Activated T-helper 9 cell treated with anti-CD3 and anti-CD28 coated beads, Interleukin-2, amount 50 U/mL, for 16 hours (primary cell): Measurements from ENCODE around the gene CLN3.
"Not testable (repeated sequence)": the region's sequence is repeated elsewhere in the genome, so short reads cannot be mapped to it uniquely, and the experiment has no call there.

Source experiments
- DNase-seq: peaks from one replicate; pipeline ENCODE4 v3.0.0-alpha.2; 2020; ENCODE audit warnings: low read depth

The CLN3 gene

DNA sequence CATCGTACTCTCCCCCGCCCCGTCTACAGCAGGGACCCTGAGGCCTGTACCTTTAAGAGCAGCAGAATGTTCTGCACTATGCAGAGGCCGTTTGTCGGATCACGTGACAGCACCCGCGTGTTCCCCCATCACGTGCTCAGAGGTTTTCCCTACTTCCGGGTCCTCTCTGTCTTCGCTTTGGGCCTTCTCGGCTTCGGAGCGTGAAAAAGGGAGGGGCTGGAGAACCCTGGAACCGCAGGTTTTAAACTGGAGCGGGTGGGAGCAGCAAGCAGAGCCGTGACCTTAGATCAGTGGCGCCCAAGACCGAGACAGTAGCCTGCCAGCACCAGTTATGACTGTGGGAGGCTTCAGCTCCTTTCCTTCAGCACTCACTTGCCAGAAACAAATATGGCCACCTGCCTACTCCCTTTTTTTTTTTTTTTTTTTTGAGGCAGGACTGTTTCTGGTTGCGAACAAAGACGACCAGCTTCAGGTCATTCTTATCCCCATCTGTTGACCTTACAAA is at the start of gene CLN3:
TSS of gene CLN3 (minus strand) at position 105 of the 505 bp plus-strand sequence. CDS start 315 bp downstream, outside the sequence.
- peak; percentile 75 for DNase-seq

DNA sequence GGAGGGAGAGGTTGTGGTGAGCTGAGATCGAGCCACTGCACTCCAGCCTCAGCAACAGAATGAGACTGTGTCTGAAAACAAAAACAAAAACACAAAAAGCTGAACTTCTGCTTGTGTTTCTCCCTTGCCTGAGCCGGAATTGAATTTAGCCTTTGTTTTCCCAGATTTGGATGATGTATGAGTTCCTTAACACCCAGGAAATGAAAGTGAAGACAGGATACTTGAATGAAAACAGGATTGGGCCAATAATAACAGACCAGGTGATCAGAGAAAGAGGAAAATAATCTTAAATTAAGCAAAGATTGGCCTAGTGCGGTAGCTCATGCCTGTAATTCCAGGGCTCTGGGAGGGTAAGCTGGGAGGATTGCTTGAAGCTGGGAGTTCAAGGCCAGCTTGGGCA is 48.5 kb upstream of the CLN3 start:
- DNase-seq, result no peak

DNA sequence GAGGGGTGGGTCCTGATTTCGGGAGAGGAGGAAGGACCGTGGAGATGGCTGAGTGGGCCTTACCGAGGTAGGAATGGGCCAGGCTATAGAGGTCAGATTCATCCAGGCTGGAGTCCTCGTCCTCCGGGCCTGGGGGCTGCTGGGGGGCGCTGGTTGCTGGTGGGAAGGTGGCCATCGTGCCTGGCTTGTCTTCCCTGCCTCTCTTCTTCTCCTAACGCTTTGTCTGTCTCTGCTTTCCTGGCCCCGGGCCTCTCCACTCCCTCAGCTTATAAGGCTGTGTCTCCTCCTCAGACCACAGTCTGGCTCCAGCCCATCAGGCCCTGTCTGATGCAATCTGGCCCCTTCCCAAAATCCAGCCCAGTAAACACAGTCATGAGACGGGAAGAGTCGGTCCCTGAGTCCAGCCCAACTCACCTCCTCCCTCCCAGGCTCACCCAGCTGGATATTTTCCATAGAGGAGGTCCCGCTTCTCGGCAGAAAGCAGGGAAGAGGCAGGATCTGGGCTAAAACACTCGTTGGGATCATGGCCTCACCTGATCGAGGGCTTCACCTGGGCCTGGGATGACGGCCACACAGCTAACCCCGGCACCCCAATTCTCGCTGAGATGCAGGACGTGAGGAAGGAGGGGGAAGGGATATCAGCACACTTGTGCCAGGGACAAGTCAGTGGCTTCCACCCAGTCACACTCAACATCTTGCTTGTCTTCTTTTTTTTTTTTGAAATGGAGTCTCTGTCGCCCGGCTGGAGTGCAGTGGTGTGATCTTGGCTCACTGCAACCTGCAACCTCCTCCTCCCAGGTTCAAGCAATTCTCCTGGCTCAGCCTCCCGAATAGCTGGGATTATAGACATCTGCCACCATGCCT is 47.1 kb upstream of the CLN3 start, which contains the start of gene NUPR1:
TSS of gene NUPR1 (minus strand) at position 242 of the 864 bp plus-strand sequence. CDS start at position 175, 67 bp downstream.
- DNase-seq, result no peak

DNA sequence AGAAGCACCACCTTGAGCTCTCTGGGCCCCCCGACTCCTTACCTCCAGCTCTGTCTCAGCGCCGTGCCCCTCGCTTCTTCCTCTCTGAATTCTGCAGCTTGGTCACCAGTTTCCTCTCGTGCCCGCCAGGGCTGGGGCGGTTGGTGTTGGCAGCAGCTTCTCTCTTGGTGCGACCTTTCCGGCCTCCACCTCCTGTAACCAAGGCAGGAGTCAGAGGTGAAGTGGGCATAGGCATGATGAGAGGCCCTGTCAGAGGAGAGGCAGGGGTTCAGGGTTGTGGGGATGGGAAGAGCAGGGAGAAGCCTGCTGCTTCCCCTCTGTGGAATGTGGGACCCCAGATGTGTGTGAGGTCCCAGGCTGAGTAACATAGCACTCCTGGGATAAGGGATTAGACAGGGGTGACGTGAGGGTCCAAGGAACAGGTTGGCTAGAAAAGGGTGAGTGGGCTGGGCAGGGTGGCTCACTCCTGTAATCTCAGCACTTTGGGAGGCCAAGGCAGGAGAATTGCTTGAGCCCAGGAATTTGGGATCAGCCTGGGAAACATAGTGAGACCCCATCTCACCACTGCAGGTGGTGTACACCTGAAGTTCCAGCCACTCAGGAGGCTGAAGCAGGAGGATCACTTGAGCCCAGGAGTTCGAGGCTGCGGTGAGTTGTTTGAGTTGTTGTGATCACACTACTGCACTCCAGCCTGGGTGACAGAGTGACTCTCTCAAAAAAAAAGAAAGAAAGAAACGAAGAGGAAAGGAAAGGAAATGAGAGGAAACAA is 46.3 kb upstream of the CLN3 start:
- no peak for DNase-seq

DNA sequence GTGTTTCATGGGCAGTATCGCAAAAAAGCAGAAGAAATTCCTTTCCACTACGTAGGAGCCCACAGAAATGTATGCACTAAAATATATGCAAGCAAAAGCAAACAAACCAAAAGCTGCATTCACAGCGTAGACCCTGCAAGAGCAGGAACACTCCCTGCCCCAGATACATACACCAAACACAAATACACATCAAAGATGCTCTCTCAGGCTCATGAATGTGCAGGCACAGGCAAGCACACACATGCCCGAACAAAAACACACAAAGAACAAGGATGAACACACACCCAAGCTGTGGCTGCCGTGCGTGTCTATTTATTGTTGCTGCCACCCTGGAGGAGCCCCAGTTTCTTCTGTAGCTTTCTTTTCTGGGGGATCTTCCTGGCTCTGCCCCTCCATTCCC is 45.2 kb upstream of the CLN3 start:
- no peak for DNase-seq

DNA sequence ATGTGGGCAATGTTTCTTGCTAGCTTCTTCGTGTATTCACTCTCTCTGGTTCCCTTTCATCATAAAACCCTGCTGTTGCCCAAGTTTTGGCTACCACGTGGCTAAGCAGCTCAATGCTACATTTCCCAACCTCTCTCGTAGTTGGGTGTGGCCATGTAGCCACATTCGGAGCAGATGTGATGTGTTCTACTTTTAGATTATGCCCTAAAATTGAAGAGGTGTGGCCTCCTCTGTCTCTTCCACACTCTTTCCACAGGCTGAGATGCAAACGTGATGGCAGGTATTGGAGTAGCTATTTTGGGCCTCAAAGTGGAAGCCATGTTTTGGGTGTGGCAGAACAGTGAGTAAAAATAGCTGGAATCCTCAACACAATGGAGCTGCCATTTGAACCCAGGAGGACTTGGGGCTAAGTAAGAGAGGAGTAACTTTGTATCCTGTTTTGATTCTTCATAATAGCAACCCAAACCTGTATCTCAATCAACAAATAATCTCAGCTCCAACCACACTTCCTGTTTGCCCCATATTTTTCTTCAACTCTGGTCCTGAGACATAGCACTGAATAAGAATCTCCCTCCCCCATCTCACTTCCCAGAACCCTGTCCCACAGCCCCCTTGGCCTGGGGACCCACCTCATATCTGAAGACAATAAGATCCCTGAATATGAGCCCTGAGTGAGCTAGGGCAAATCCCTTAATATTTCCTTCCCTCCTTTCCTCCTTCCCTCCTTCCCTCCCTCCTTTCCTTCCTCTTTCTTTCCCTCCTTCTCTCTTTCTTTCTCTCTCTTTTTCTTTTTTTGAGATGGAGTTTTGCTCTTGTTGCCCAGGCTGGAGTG is 42.9 kb upstream of the CLN3 start:
- no peak for DNase-seq

DNA sequence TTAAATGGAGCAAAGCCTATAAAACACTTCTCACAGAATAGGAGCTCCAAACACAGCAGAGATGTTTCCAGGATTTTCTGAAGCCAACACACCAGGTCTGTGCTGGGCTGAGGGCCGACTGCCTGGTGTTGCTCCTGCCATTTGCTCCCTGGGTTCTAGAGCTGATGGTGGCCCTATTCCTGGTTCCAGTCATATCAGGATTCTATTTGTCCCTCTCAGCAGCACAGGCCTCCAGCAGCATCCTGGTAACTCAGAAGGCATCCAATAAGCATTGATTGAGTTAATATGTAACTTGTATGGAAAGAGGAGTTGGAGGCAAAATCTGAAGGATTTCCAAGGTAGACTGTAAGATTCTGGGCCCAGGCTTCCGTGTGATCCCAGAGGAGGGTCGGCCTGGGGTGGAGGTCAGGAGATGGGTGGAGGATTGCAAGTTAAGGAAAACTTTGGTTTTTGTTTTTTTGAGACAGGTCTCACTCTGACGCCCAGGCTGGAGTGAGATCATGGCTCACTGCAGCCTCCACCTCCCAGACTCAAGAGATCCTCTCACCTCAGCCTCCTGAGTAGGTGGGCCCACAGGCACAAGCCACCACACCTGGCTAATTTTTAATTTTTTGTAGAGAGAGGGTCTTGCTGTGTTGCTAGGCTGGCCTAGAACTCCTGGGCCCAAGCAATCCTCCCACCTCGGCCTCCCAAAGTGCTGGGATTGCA is 41.2 kb upstream of the CLN3 start:
- DNase-seq, result no peak

DNA sequence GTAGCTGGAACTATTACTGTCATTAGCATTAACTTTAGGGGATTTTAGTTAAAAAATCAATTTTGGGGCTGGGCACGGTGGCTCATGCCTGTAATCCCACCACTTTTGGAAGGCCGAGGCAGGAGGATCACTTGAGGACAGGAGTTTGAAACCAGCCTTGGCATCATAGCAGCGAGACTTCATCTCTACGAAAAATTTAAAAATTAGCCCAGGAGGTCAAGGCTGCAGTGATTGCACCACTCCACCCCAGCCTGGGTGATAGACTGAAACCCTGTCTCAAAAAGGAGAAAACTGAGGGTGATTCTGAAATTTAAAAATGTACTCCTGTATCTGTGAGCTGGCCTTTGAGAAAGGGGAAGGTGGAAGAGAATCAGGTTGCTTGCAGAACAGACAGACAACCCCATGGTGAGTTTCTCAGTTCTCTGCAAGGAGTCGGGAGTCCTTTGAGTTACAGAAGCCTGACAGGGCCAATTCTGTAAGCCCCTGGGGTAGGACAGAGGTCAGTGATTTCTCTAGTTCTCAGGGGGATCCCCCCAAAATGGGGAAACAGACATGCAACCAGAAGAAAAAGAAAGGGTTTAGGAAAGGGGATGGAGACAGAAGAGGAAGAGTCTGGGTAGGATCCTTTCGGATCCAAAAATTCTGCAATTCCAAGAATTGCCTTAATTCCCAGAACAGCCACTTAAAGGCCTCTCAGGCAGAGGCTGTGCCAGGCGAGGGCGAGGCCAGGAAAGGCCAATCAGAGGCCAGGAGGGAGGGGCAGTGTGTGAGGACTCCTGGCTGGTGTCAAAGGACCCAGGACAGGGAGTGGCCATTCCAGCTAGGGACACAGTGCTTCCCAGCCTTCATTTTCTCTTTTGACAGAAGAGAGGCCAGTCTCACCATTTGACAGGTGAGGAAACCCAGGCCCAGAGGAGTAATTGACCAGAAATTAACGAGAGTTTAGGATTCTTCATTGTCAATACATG is 40.2 kb upstream of the CLN3 start:
- no peak for DNase-seq

DNA sequence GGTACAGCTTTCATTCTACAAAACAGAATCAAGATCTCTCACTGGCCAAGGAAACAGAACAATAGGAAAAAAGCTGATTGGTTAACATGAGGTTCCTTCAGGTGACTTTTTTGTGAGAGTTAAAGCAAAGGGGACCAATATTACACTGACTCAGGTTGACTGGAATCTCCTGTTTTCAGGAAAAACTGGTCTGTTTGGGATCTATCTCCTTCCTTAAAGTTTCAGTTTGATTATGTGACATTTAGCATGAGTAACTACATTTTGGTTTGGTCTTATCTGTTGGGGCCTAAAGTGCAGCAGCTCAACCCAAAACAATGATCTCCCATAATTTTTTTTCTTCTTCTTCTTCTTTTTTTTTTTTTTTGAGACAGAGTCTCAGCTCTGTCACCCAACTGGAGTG is 37.2 kb upstream of the CLN3 start:
- DNase-seq, result no peak

DNA sequence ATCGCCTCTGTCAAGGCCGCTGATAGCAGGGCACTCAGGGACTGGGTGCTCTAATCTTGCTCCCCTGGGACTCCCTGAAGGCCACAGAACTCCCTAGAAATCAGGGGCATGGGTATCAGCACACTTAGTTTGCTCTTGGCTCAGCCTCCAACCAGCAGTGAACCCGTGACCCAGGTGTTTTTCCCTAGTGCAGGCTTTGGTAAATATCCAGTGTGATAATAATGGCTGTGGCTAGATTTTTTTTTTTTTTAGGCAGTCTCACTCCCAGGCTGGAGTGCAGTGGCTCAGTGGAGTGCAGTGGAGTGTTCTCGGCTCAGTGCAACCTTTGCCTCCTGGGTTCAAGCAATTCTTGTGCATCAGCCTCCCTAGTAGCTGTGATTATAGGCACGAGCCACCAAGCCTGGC is 36.6 kb upstream of the CLN3 start:
- no peak for DNase-seq

DNA sequence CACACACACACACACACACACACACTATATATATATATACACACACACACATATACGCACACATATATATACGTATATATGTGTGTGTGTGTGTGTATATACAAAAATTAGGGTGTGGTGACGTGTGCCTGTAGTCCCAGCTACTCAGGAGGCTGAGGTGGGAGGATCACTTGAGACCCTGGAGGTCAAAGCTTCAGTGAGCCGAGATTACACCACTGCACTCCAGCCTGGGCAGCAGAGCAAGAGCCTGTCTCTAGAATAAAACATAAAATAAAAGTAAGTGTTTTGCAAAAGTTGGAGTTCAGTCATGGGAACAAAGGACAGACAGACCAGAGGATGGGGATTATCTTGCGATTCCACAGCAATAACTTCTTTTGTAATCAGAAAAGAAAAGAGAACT is 36.1 kb upstream of the CLN3 start:
- DNase-seq, result no peak

DNA sequence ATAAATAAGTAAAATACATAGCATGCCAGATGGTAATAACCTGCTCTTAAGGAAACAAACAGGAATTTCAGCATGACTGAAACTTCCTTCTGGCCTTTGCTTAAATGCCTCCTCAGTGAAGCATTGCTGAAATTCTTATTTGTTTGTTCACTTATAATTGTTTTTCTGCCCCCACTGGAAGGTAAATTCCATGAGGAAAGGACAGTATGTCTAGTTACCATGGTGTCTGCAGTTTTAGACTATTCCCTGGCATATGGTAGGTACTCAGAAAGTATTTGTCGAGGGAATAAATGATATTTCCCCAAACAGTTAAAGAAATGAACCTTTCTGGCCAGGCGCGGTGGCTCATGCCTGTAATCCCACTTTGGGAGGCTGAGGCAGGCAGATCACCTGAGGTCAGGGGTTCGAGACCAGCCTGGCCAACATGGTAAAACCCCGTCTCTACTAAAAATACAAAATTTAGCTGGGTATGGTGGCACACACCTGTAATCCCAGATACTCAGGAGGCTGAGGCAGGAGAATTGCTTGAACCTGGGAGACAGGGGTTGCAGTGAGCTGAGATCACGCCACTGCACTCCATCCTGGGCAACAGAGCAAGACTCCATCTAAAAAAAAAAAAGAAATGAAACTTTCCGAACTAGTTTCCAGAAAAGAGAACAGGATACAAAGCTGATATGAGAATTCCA is 35.4 kb upstream of the CLN3 start:
- not testable (repeated sequence) for DNase-seq

DNA sequence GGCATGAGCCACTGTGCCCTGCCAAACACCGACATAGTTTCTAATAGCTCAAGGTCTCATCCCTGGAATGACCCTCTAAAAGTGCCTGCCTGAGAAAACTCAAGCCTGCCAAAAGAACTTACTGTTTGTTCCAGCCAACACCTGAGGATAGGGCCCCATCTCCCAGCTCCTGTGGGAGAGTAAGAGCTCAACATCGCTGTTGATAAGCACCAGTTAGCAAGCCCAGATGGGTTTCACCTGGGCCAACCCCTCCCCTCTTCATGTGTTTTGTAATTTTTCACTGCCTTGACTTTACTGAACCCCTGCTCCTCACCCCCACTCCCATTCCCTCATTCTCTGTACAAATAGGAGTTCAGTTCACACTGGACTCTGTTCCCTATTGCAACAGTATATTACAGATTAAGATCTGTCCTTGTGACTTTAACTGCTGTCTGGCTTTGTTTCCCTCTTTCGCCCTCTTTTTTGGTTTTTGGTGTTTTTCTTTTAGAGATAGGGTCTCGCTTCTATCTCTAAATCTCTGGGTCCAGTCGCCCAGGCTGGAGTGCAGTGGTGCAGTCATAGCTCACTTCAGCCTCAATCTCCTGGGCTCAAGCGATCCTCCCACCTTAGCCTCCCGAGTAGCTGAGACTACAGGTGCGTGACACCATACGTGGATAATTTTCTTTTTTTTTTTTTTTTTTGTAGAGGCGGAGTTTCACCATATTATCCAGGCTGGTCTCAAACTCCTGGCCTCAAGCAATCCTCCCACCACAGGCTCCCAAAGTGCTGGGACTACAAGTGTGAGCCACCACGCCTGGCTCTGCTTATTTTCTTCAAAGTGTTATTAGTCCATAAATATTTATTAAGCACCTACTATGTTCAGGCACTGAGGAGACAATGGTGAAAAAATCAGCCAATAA is 34.6 kb upstream of the CLN3 start:
- no peak for DNase-seq

DNA sequence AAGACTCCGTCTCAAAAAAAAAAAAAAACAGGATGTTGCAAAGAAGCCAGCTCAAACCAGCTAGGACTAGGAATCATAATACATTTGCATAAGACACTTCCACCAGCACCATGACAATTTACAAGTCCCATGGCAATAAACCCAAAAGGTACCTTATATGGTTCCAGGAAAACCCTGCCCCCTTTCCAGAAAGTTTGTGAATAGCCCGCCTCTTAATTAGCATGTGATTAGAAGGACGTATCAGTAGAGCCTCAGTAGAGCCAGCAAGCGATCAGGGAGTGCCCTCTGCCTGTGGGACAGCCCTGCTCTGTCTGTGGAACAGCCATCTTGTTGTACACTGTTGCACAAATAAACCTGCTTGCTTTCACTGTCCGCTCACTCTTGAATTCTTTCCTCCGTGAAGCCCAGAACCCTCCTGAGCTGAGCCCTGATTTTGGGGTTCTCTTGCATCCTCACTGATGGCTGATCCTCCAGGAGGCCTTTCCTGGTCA is 32.9 kb upstream of the CLN3 start:
- DNase-seq, result no peak

DNA sequence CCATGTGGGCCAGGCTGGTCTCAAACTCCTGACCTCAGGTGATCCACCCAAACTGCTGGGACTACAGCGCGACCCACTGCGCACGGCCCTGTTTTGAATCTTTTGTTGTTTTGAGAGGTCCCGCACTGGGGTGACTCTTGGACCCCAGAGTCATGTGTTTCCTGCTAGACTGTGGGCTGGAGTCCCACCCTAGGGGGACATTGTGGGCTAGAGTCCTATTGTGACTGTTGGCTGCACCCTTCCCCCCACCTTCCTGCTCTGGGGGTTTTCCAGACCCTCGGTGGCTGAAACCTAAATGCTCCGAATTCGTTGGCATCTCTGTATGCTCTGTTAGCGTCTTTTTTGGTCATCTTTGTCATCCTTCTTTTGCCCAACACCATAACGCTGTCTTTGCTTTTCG is 30.9 kb upstream of the CLN3 start:
- DNase-seq, result no peak

DNA sequence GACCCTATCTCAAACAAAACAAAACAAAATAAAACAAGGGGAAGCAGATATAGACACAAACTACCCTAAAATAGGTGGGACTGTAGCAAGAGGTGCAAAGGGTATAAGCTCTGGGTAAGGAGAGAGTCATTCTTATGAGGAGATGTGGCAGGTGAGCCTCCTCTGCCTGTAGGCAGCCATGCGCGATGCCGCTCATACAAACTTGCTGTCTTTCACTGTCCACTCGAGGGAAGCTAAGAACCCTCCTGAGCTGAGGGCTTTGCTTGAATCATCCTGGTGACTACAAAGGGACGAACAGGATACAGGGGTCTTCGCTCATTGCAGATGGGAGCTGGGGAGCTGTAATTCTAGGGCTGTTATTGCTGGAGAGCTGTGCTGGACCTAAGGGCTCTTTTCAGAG is 29.6 kb upstream of the CLN3 start:
- no peak for DNase-seq

DNA sequence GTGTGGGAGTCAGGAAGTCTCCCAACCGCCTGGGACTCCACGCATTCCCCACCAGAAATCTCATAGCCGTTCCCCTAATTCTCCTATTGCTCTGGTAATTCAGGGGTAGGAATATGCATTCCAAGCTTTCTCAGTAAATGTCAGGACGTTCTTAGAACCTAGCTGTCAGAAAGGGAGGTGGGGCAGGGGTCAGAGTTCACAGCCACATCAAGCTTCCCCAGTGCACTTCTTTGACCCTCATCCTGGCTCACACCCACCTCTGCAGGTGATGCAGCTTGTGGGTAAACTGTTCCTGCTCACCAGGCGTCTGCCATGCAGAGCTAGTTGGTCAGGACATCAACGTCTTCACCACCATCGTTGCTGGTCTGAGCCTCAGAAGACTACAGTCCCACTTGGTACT is 28.8 kb upstream of the CLN3 start:
- no peak for DNase-seq

DNA sequence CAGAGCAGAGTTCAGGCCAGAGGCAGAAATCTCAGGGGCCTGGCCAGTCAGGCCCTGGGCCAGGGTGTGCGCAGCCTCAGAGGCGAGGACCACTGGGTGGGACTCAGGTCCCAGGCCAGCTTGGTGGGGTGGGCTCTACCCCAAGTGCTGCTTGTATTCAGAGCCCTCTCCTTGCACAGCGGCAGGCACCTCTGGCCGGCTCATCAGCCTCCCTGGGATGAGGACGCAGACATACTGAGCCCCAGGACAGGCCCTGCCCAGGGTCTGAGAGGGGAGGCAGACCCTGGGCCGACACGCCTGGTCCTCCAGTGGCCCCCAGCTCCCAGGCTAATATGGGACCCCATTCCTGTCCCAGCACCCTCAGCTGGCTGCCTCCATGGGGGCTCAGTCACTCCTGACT is 22.4 kb upstream of the CLN3 start:
- no peak for DNase-seq
